WTC11 (cell line): ENCODE data around the gene SNTB2.

Source experiments
- ATF1 ChIP-seq: sonication (generic); formaldehyde crosslinking; IDR thresholded peaks from 2 replicates; pipeline ENCODE4 v1.8.1; 2023; ENCODE audit warnings: mild to moderate bottlenecking, moderate library complexity, missing genetic modification reagents
- ELF4 ChIP-seq: sonication (generic); formaldehyde crosslinking; IDR thresholded peaks from 2 replicates; pipeline ENCODE4 v1.8.1; 2022; ENCODE audit warnings: low read depth, mild to moderate bottlenecking, moderate library complexity, missing genetic modification reagents
- FOXJ3 ChIP-seq: sonication (generic); formaldehyde crosslinking; IDR thresholded peaks from 2 replicates; pipeline ENCODE4 v1.9.0; 2021; ENCODE audit warnings: missing genetic modification reagents, mild to moderate bottlenecking, borderline replicate concordance
- HMGA2 ChIP-seq: fragments of 250-450 bp; sonication (Bioruptor Pico); IDR thresholded peaks from 2 replicates; pipeline ENCODE4 v1.4.0; 2021; ENCODE audit warnings: mild to moderate bottlenecking, moderate library complexity
- JAZF1 ChIP-seq: fragments of 250-450 bp; sonication (Bioruptor Pico); IDR thresholded peaks from 2 replicates; pipeline ENCODE4 v1.9.0; 2021; ENCODE audit warnings: moderate library complexity, mild to moderate bottlenecking, inconsistent platforms
- NFYB ChIP-seq: sonication (generic); formaldehyde crosslinking; conservative IDR thresholded peaks from 2 replicates; pipeline ENCODE4 v1.8.0; 2022; ENCODE audit warnings: low read depth, missing genetic modification reagents
- SMAD3 ChIP-seq: sonication (generic); formaldehyde crosslinking; IDR thresholded peaks from 2 replicates; pipeline ENCODE4 v1.8.0; 2022; ENCODE audit warnings: missing genetic modification reagents, mild to moderate bottlenecking, borderline replicate concordance
- TP53 ChIP-seq: sonication (generic); formaldehyde crosslinking; IDR thresholded peaks from 2 replicates; pipeline ENCODE4 v1.8.1; 2023; ENCODE audit warnings: mild to moderate bottlenecking, missing genetic modification reagents
- TF ChIP-seq, protein P1 (sequence below): fragments of 200-600 bp; IDR thresholded peaks from 2 replicates; pipeline ENCODE4 v1.8.0; 2022; ENCODE audit warnings: antibody characterized with exemption
- TF ChIP-seq, protein P2 (sequence below): sonication (generic); formaldehyde crosslinking; IDR thresholded peaks from 2 replicates; pipeline ENCODE4 v1.8.1; 2023; ENCODE audit warnings: mild to moderate bottlenecking, missing genetic modification reagents, moderate library complexity
- TF ChIP-seq, protein P3 (sequence below): sonication (generic); formaldehyde crosslinking; IDR thresholded peaks from 2 replicates; pipeline ENCODE4 v1.8.1; 2022; ENCODE audit warnings: missing genetic modification reagents, borderline replicate concordance
- TF ChIP-seq, protein P4 (sequence below): sonication (generic); formaldehyde crosslinking; IDR thresholded peaks from 2 replicates; pipeline ENCODE4 v1.8.0; 2022; ENCODE audit warnings: mild to moderate bottlenecking, missing genetic modification reagents
- TF ChIP-seq, protein P5 (sequence below): sonication (generic); formaldehyde crosslinking; IDR thresholded peaks from 2 replicates; pipeline ENCODE4 v1.8.0; 2022; ENCODE audit warnings: mild to moderate bottlenecking, missing genetic modification reagents
- TF ChIP-seq, protein P6 (sequence below): sonication (generic); formaldehyde crosslinking; conservative IDR thresholded peaks from 2 replicates; pipeline ENCODE4 v1.8.1; 2023; ENCODE audit warnings: mild to moderate bottlenecking, low read depth, missing genetic modification reagents, moderate library complexity

DNA sequence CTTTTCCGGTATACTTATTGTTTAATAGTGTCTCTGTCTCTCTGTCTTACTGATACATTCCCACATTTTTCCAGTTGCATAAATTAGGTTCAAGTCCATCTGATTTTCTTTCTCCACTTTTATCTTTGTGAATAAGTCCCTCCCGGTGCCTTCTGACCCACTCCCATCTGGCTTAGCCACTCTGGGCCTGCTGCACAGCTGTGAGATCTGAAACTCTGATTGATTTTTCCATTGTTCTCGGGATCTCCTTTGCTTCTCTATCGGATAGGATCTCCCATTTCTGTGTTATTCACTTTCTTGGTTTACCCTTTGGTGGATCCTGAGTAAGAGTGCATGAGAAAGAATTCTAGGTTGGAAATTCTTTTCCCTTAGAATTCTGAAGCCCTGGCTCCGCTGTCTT is 46.0 kb upstream of the SNTB2 start:
- TF ChIP-seq, protein P1, sequence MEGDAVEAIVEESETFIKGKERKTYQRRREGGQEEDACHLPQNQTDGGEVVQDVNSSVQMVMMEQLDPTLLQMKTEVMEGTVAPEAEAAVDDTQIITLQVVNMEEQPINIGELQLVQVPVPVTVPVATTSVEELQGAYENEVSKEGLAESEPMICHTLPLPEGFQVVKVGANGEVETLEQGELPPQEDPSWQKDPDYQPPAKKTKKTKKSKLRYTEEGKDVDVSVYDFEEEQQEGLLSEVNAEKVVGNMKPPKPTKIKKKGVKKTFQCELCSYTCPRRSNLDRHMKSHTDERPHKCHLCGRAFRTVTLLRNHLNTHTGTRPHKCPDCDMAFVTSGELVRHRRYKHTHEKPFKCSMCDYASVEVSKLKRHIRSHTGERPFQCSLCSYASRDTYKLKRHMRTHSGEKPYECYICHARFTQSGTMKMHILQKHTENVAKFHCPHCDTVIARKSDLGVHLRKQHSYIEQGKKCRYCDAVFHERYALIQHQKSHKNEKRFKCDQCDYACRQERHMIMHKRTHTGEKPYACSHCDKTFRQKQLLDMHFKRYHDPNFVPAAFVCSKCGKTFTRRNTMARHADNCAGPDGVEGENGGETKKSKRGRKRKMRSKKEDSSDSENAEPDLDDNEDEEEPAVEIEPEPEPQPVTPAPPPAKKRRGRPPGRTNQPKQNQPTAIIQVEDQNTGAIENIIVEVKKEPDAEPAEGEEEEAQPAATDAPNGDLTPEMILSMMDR, result no peak
- TF ChIP-seq JAZF1 (CRISPR knock-in tag), result no peak
- no peak for TF ChIP-seq FOXJ3 (CRISPR knock-in tag)
- TF ChIP-seq, protein P2, sequence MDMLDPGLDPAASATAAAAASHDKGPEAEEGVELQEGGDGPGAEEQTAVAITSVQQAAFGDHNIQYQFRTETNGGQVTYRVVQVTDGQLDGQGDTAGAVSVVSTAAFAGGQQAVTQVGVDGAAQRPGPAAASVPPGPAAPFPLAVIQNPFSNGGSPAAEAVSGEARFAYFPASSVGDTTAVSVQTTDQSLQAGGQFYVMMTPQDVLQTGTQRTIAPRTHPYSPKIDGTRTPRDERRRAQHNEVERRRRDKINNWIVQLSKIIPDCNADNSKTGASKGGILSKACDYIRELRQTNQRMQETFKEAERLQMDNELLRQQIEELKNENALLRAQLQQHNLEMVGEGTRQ, result no peak
- TF ChIP-seq ATF1 (CRISPR knock-in tag), result no peak
- TF ChIP-seq NFYB, result no peak
- TF ChIP-seq TP53 (CRISPR knock-in tag), result no peak
- TF ChIP-seq, protein P3, sequence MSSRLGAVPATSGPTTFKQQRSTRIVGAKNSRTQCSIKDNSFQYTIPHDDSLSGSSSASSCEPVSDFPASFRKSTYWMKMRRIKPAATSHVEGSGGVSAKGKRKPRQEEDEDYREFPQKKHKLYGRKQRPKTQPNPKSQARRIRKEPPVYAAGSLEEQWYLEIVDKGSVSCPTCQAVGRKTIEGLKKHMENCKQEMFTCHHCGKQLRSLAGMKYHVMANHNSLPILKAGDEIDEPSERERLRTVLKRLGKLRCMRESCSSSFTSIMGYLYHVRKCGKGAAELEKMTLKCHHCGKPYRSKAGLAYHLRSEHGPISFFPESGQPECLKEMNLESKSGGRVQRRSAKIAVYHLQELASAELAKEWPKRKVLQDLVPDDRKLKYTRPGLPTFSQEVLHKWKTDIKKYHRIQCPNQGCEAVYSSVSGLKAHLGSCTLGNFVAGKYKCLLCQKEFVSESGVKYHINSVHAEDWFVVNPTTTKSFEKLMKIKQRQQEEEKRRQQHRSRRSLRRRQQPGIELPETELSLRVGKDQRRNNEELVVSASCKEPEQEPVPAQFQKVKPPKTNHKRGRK (CRISPR knock-in tag), result no peak
- TF ChIP-seq, protein P4, sequence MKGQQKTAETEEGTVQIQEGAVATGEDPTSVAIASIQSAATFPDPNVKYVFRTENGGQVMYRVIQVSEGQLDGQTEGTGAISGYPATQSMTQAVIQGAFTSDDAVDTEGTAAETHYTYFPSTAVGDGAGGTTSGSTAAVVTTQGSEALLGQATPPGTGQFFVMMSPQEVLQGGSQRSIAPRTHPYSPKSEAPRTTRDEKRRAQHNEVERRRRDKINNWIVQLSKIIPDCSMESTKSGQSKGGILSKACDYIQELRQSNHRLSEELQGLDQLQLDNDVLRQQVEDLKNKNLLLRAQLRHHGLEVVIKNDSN (CRISPR knock-in tag), result no peak
- TF ChIP-seq ELF4 (CRISPR knock-in tag), result no peak
- TF ChIP-seq, protein P5, sequence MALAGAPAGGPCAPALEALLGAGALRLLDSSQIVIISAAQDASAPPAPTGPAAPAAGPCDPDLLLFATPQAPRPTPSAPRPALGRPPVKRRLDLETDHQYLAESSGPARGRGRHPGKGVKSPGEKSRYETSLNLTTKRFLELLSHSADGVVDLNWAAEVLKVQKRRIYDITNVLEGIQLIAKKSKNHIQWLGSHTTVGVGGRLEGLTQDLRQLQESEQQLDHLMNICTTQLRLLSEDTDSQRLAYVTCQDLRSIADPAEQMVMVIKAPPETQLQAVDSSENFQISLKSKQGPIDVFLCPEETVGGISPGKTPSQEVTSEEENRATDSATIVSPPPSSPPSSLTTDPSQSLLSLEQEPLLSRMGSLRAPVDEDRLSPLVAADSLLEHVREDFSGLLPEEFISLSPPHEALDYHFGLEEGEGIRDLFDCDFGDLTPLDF (CRISPR knock-in tag), result no peak
- TF ChIP-seq, protein P6, sequence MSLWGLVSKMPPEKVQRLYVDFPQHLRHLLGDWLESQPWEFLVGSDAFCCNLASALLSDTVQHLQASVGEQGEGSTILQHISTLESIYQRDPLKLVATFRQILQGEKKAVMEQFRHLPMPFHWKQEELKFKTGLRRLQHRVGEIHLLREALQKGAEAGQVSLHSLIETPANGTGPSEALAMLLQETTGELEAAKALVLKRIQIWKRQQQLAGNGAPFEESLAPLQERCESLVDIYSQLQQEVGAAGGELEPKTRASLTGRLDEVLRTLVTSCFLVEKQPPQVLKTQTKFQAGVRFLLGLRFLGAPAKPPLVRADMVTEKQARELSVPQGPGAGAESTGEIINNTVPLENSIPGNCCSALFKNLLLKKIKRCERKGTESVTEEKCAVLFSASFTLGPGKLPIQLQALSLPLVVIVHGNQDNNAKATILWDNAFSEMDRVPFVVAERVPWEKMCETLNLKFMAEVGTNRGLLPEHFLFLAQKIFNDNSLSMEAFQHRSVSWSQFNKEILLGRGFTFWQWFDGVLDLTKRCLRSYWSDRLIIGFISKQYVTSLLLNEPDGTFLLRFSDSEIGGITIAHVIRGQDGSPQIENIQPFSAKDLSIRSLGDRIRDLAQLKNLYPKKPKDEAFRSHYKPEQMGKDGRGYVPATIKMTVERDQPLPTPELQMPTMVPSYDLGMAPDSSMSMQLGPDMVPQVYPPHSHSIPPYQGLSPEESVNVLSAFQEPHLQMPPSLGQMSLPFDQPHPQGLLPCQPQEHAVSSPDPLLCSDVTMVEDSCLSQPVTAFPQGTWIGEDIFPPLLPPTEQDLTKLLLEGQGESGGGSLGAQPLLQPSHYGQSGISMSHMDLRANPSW (CRISPR knock-in tag), result no peak
- TF ChIP-seq HMGA2 (CRISPR knock-in tag), result no peak
- TF ChIP-seq SMAD3, result no peak
